Liver (tissue), 9 donors: ENCODE data around the gene MAPKAPK2. TPM values are rescaled to one million over a fixed set of nuclear protein-coding genes. Genes with fewer than 3 reads are reported as not detected.

Source experiments
- DNase-seq: peaks from one replicate; pipeline ENCODE4 v3.0.0-alpha.2; 2017; ENCODE audit warnings: low spot score
- H3K27ac ChIP-seq, 2 donors: one replicate each; pipeline ENCODE4 v1.7.0; 2013; ENCODE audit warnings: inconsistent platforms in 2 of 2, low read length in 2 of 2, control low read depth in 1 of 2, low read depth in 1 of 2, mild to moderate bottlenecking in 1 of 2
- H3K27me3 ChIP-seq, 4 donors: one replicate each; pipeline versions ENCODE4 v1.6.1 to v1.7.0; 2013; ENCODE audit warnings: low read length in 3 of 4, inconsistent platforms in 1 of 4, mild to moderate bottlenecking in 1 of 4, moderate library complexity in 1 of 4; ENCODE audit not compliant: control insufficient read depth in 4 of 4, insufficient read depth in 4 of 4
- H3K36me3 ChIP-seq, 4 donors: one replicate each; pipeline versions ENCODE4 v1.6.1 to v1.7.0; 2013; ENCODE audit warnings: low read length in 3 of 4, mild to moderate bottlenecking in 3 of 4, low read depth in 1 of 4, moderate library complexity in 1 of 4; ENCODE audit not compliant: control insufficient read depth in 4 of 4, insufficient read depth in 3 of 4
- H3K4me1 ChIP-seq, 4 donors: one replicate each; pipeline versions ENCODE4 v1.6.1 to v1.7.0; 2013; ENCODE audit warnings: low read length in 3 of 4, mild to moderate bottlenecking in 3 of 4, moderate library complexity in 1 of 4; ENCODE audit not compliant: control insufficient read depth in 4 of 4, insufficient read depth in 4 of 4
- H3K4me3 ChIP-seq, 3 donors: one replicate each; pipeline versions ENCODE4 v1.6.1 to v1.7.0; 2013; ENCODE audit warnings: low read length in 3 of 3, control low read depth in 1 of 3, low read depth in 1 of 3, mild to moderate bottlenecking in 1 of 3
- H3K9ac ChIP-seq, 2 donors: one replicate each; pipeline ENCODE4 v1.7.0; 2013; ENCODE audit warnings: low read length in 2 of 2, mild to moderate bottlenecking in 2 of 2, moderate library complexity in 2 of 2, control low read depth in 1 of 2, low read depth in 1 of 2
- H3K9me3 ChIP-seq, 4 donors: one replicate each; pipeline versions ENCODE4 v1.6.1 to v1.7.0; 2013; ENCODE audit warnings: low read length in 3 of 4; ENCODE audit not compliant: control insufficient read depth in 4 of 4
- EGR1 ChIP-seq, 2 donors: IDR thresholded peaks; 2 replicates each; pipeline ENCODE4 v1.6.1; 2016 to 2018; ENCODE audit warnings: antibody characterized with exemption in 2 of 2, low read depth in 2 of 2
- FOXA1 ChIP-seq: IDR thresholded peaks from 2 replicates; pipeline ENCODE4 v1.6.1; 2016; ENCODE audit warnings: antibody characterized with exemption
- FOXA2 ChIP-seq: IDR thresholded peaks from 2 replicates; pipeline ENCODE4 v1.6.1; 2016; ENCODE audit warnings: antibody characterized with exemption
- GABPA ChIP-seq, 2 donors: IDR thresholded peaks in 1 of 2; conservative IDR thresholded peaks in 1 of 2; 2 replicates each; pipeline ENCODE4 v1.6.1; 2016; ENCODE audit warnings: antibody characterized with exemption in 2 of 2, mild to moderate bottlenecking in 1 of 2, moderate library complexity in 1 of 2
- HNF4A ChIP-seq, 2 donors: conservative IDR thresholded peaks; 2 replicates each; pipeline ENCODE4 v1.6.1; 2016; ENCODE audit warnings: antibody characterized with exemption in 2 of 2, mild to moderate bottlenecking in 2 of 2
- JUND ChIP-seq, 2 donors: IDR thresholded peaks; 2 replicates each; pipeline ENCODE4 v1.6.1; 2016; ENCODE audit warnings: antibody characterized with exemption in 2 of 2
- NR2F2 ChIP-seq: IDR thresholded peaks from 2 replicates; pipeline ENCODE4 v1.6.1; 2016; ENCODE audit warnings: antibody characterized with exemption
- RAD21 ChIP-seq, 2 donors: IDR thresholded peaks; 2 replicates each; pipeline ENCODE4 v1.6.1; 2016; ENCODE audit warnings: antibody characterized with exemption in 2 of 2, mild to moderate bottlenecking in 2 of 2
- RXRA ChIP-seq, 2 donors: IDR thresholded peaks; 2 replicates each; pipeline ENCODE4 v1.6.1; 2017 to 2018; ENCODE audit warnings: antibody characterized with exemption in 2 of 2, mild to moderate bottlenecking in 1 of 2
- SP1 ChIP-seq: IDR thresholded peaks from 2 replicates; pipeline ENCODE4 v1.6.1; 2018; ENCODE audit warnings: antibody characterized with exemption, mild to moderate bottlenecking
- YY1 ChIP-seq: IDR thresholded peaks from 2 replicates; pipeline ENCODE4 v1.6.1; 2016; ENCODE audit warnings: antibody characterized with exemption, mild to moderate bottlenecking
- WGBS: extraction: QIAGEN DNeasy Blood & Tissue Kit; methylation state at CpG from one replicate; pipeline ENCODE4 v1.1.7; 2013; 5-methylcytosine and 5-hydroxymethylcytosine counted together
- polyA plus RNA-seq, 2 donors: library from polyadenylated mRNA; stranded (reverse) in 1 of 2; unstranded in 1 of 2; fragments of 200-250 nt in 1 of 2; fragments of >200 nt in 1 of 2; fragmentation: Nextera tagmentation in 1 of 2; extraction: Ambion mirVana in 1 of 2; gene quantifications; one replicate each; pipeline versions ENCODE4 v1.2.1 to v1.2.3, GENCODE V29; 2013 to 2015
- total RNA-seq, 2 donors: library from RNA; depleted of rRNA; stranded (reverse); fragments of >200 nt; gene quantifications; one replicate each; pipeline ENCODE4 v1.2.3, GENCODE V29; 2014
- TF ChIP-seq, protein P1 (sequence below): IDR thresholded peaks from 2 replicates; pipeline ENCODE4 v1.6.1; 2016; ENCODE audit warnings: antibody characterized with exemption
- TF ChIP-seq, protein P2 (sequence below): IDR thresholded peaks from 2 replicates; pipeline ENCODE4 v1.6.1; 2016; ENCODE audit warnings: antibody characterized with exemption
- TF ChIP-seq, protein P3 (sequence below): fragments of 150-350 bp; IDR thresholded peaks from 2 replicates; pipeline ENCODE4 v1.5.1; 2017; ENCODE audit warnings: improper control_type of control experiment, low read depth, low read length; ENCODE audit not compliant: missing input control
- TF ChIP-seq, protein P4 (sequence below): IDR thresholded peaks from 2 replicates; pipeline ENCODE4 v1.6.1; 2016; ENCODE audit warnings: antibody characterized with exemption
- TF ChIP-seq, protein P5 (sequence below): IDR thresholded peaks from 2 replicates; pipeline ENCODE4 v1.6.1; 2016; ENCODE audit warnings: antibody characterized with exemption, mild to moderate bottlenecking
- donor health status: healthy.
- donor health status: healthy.
- donor health status: healthy.
- donor health status: healthy.
- donor health status: healthy.

Gene MAPKAPK2
- total and polyA plus RNA-seq, 4 donors: 7.5 to 24.5 (median 14.7) TPM

DNA sequence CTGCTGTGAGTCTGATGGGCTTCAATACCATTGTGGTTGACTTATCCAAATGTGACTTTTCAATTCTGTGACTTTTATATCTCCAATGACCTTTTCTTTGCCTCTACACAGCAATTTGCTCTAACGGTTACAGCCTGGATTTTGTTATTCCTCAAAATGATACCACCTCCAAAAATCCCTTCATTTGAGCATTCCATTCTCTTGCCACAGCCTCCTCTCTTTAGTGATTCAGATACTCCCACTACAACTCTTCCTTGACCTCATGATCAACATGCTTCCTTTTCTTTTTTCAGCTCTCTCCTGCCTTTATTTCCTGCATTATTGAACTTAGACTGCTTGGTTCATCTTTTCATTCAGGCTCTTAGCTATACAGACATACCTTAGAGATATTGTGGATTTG, 69.3 kb downstream of the MAPKAPK2 start (continued):
- no peak for TF ChIP-seq GABPA (IDR thresholded peaks at IDR 0.05 in 1 of 2, conservative IDR thresholded peaks at IDR 0.05 in 1 of 2)
- TF ChIP-seq, protein P1, sequence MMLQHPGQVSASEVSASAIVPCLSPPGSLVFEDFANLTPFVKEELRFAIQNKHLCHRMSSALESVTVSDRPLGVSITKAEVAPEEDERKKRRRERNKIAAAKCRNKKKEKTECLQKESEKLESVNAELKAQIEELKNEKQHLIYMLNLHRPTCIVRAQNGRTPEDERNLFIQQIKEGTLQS: no peak

DNA sequence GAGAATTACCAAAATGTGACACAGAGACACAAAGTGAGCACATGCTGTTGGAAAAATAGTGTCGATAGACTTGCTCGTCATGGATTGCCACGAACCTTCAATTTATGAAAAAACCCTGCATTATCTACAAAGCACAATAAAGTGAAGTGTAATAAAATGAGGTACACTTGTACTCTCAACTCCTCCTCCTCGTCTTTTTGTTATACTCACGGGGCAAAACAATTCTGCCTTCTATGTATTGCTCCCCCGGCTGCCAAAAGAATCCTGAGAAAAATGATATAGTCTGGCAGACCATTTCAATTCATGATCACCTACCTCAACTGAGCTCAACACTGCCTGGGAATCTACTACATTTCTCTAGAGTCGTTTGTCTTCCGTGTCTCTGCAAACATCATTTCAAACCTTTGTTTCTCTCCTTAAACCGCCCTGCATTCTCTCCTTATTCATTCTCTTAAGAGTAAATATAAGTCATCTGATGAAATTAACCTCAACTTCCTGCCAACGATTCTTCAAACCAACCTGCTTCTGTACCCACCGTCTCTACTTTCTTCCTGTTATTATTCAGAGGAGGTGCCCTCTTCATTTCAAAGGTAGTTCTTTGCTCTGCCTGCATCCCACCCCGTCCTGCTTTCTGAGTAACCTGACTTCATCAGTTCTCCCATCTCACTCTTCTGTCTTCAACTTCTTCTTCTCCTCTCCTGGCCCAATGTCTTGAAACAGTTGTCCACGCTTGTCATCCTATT, 73.0 kb downstream of the MAPKAPK2 start:
- DNase-seq: no peak
- H3K9ac ChIP-seq: no peak overlapping the region
- H3K4me1 ChIP-seq: no peaks in the 10 kb centered on the region
- TF ChIP-seq FOXA1 (no peak), RXRA (IDR thresholded peaks at IDR 0.05) (no peak), YY1 (no peak), NR2F2 (no peak), SP1 (no peak), RAD21 (IDR thresholded peaks at IDR 0.05) (no peak), JUND (IDR thresholded peaks at IDR 0.05) (no peak), HNF4A (conservative IDR thresholded peaks at IDR 0.05) (no peak), FOXA2 (no peak), EGR1 (IDR thresholded peaks at IDR 0.05; ENCODE audit: low read depth in 2 of 2) (no peak)
- TF ChIP-seq, protein P2, sequence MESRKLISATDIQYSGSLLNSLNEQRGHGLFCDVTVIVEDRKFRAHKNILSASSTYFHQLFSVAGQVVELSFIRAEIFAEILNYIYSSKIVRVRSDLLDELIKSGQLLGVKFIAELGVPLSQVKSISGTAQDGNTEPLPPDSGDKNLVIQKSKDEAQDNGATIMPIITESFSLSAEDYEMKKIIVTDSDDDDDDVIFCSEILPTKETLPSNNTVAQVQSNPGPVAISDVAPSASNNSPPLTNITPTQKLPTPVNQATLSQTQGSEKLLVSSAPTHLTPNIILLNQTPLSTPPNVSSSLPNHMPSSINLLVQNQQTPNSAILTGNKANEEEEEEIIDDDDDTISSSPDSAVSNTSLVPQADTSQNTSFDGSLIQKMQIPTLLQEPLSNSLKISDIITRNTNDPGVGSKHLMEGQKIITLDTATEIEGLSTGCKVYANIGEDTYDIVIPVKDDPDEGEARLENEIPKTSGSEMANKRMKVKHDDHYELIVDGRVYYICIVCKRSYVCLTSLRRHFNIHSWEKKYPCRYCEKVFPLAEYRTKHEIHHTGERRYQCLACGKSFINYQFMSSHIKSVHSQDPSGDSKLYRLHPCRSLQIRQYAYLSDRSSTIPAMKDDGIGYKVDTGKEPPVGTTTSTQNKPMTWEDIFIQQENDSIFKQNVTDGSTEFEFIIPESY: no peak
- TF ChIP-seq, protein P3, sequence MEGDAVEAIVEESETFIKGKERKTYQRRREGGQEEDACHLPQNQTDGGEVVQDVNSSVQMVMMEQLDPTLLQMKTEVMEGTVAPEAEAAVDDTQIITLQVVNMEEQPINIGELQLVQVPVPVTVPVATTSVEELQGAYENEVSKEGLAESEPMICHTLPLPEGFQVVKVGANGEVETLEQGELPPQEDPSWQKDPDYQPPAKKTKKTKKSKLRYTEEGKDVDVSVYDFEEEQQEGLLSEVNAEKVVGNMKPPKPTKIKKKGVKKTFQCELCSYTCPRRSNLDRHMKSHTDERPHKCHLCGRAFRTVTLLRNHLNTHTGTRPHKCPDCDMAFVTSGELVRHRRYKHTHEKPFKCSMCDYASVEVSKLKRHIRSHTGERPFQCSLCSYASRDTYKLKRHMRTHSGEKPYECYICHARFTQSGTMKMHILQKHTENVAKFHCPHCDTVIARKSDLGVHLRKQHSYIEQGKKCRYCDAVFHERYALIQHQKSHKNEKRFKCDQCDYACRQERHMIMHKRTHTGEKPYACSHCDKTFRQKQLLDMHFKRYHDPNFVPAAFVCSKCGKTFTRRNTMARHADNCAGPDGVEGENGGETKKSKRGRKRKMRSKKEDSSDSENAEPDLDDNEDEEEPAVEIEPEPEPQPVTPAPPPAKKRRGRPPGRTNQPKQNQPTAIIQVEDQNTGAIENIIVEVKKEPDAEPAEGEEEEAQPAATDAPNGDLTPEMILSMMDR: no peak
- TF ChIP-seq, protein P4, sequence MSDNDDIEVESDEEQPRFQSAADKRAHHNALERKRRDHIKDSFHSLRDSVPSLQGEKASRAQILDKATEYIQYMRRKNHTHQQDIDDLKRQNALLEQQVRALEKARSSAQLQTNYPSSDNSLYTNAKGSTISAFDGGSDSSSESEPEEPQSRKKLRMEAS: no peak
- TF ChIP-seq, protein P1: no peak
- TF ChIP-seq, protein P5, sequence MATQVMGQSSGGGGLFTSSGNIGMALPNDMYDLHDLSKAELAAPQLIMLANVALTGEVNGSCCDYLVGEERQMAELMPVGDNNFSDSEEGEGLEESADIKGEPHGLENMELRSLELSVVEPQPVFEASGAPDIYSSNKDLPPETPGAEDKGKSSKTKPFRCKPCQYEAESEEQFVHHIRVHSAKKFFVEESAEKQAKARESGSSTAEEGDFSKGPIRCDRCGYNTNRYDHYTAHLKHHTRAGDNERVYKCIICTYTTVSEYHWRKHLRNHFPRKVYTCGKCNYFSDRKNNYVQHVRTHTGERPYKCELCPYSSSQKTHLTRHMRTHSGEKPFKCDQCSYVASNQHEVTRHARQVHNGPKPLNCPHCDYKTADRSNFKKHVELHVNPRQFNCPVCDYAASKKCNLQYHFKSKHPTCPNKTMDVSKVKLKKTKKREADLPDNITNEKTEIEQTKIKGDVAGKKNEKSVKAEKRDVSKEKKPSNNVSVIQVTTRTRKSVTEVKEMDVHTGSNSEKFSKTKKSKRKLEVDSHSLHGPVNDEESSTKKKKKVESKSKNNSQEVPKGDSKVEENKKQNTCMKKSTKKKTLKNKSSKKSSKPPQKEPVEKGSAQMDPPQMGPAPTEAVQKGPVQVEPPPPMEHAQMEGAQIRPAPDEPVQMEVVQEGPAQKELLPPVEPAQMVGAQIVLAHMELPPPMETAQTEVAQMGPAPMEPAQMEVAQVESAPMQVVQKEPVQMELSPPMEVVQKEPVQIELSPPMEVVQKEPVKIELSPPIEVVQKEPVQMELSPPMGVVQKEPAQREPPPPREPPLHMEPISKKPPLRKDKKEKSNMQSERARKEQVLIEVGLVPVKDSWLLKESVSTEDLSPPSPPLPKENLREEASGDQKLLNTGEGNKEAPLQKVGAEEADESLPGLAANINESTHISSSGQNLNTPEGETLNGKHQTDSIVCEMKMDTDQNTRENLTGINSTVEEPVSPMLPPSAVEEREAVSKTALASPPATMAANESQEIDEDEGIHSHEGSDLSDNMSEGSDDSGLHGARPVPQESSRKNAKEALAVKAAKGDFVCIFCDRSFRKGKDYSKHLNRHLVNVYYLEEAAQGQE: no peak
- H3K27ac ChIP-seq: no peak overlapping the region
- no peaks in the 10 kb centered on the region for H3K9me3 ChIP-seq
- H3K36me3 ChIP-seq: no peaks in the 10 kb centered on the region
- H3K4me3 ChIP-seq: no peak overlapping the region
- H3K27me3 ChIP-seq: peaks cover 0 to 2% (median 0%) of the 10 kb centered on the region in 4 donors
- WGBS: 72% methylated on average over 13 of the region's 13 CpGs
